OCI-LY1 (cell line): Measurements from ENCODE around the gene CFAP91.

Experiments used
- EZH2 ChIP-seq: fragments of 200-600 bp; sonication (generic), shearing (Covaris generic); IDR thresholded peaks from 2 replicates; pipeline ENCODE4 v1.8.0; 2017; ENCODE audit warnings: borderline replicate concordance, mixed run types, mild to moderate bottlenecking, antibody characterized with exemption, low read length, moderate library complexity, mixed read lengths
- TF ChIP-seq, protein P1 (sequence below): fragments of 200-600 bp; sonication (generic), shearing (Covaris generic); IDR thresholded peaks from 2 replicates; pipeline ENCODE4 v1.5.1; 2017; ENCODE audit warnings: mild to moderate bottlenecking, antibody characterized with exemption, low read length, moderate library complexity, mixed read lengths

DNA sequence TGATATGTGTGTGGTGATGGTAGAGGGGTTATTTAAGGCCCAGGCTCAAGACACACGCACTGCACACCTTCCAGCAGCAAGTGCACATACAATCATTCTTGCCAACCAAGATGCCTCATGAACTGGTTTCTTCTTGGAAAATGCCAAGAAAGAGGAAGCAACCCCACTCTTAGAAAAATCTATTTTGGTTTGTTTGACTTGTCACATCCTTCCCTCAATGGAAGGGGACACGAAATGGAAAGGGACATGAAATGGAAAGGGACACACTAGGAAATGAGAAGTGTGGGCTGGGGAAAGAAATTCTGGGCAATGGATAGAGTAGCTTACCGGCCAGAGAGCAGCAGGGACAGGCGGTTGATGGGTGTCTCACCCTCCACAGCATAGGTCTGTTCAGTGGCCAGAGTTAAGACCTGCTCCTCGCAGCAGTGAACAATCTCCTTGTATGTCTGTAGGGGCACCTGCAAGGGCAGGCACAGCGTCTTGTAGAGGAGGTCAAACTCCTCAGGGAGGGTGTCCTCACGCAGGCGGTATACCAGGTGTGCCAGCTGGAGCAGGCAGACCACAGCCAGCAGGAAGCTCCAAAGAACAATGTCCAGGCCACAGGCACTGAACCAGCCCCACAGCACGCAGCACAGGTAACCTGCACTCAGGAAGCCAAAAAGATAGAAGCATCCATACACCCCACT is 43.1 kb upstream of the CFAP91 start:
- TF ChIP-seq, protein P1, sequence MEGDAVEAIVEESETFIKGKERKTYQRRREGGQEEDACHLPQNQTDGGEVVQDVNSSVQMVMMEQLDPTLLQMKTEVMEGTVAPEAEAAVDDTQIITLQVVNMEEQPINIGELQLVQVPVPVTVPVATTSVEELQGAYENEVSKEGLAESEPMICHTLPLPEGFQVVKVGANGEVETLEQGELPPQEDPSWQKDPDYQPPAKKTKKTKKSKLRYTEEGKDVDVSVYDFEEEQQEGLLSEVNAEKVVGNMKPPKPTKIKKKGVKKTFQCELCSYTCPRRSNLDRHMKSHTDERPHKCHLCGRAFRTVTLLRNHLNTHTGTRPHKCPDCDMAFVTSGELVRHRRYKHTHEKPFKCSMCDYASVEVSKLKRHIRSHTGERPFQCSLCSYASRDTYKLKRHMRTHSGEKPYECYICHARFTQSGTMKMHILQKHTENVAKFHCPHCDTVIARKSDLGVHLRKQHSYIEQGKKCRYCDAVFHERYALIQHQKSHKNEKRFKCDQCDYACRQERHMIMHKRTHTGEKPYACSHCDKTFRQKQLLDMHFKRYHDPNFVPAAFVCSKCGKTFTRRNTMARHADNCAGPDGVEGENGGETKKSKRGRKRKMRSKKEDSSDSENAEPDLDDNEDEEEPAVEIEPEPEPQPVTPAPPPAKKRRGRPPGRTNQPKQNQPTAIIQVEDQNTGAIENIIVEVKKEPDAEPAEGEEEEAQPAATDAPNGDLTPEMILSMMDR: no peak
- no peak for TF ChIP-seq EZH2
